DMS79 treated with DMSO at 0.1 percent for 48 hours (cell line): ENCODE measurements around the gene DOCK10.

Experiments used
- DNase-seq: peaks from one replicate; lab custom pipeline; 2025; lab: John Stamatoyannopoulos, UW

DOCK10 gene

GRCh38 chr2:224881846-224882245 lies 160.4 kb downstream of the DOCK10 start:
- no peak for DNase-seq

- DNase-seq, result no peak
Measured at GRCh38 chr2:224876522-224876921, 165.7 kb downstream of the DOCK10 start.

- DNase-seq, result no peak
Measured at GRCh38 chr2:224875841-224876240, 166.4 kb downstream of the DOCK10 start.

- no peak for DNase-seq
Measured at GRCh38 chr2:224875153-224875552, 167.1 kb downstream of the DOCK10 start.

GRCh38 chr2:224871813-224872212 lies 170.5 kb downstream of the DOCK10 start:
- no peak for DNase-seq

- no peak for DNase-seq
Measured at GRCh38 chr2:224870341-224870740, 171.9 kb downstream of the DOCK10 start.

- no peak for DNase-seq
Measured at GRCh38 chr2:224869601-224870233, 172.6 kb downstream of the DOCK10 start.

GRCh38 chr2:224865016-224865415 lies 177.3 kb downstream of the DOCK10 start:
- no peak for DNase-seq

GRCh38 chr2:224861266-224861665 lies 181.0 kb downstream of the DOCK10 start:
- DNase-seq, result no peak

- DNase-seq, result no peak
Measured at GRCh38 chr2:224860786-224861185, 181.5 kb downstream of the DOCK10 start.

- no peak for DNase-seq
Measured at GRCh38 chr2:224851811-224852210, 190.5 kb downstream of the DOCK10 start.

- DNase-seq, result no peak
Measured at GRCh38 chr2:224850081-224850480, 192.2 kb downstream of the DOCK10 start.

GRCh38 chr2:224849264-224849663 lies 193.0 kb downstream of the DOCK10 start:
- no peak for DNase-seq

GRCh38 chr2:224847961-224848850 lies 194.1 kb downstream of the DOCK10 start:
- DNase-seq, result no peak

GRCh38 chr2:224847381-224847780 lies 194.9 kb downstream of the DOCK10 start:
- DNase-seq, result no peak

- no peak for DNase-seq
Measured at GRCh38 chr2:224846686-224847085, 195.6 kb downstream of the DOCK10 start.

GRCh38 chr2:224846161-224846560 lies 196.1 kb downstream of the DOCK10 start:
- DNase-seq, result no peak

- DNase-seq, result no peak
Measured at GRCh38 chr2:224843141-224843540, 199.1 kb downstream of the DOCK10 start.

GRCh38 chr2:224841910-224842309 lies 200.4 kb downstream of the DOCK10 start:
- no peak for DNase-seq

GRCh38 chr2:224838335-224838734 lies 203.9 kb downstream of the DOCK10 start:
- no peak for DNase-seq

GRCh38 chr2:224837558-224837957 lies 204.7 kb downstream of the DOCK10 start:
- DNase-seq, result no peak

- DNase-seq, result no peak
Measured at GRCh38 chr2:224837066-224837465, 205.2 kb downstream of the DOCK10 start.

GRCh38 chr2:224836263-224836662 lies 206.0 kb downstream of the DOCK10 start:
- DNase-seq, result no peak
